ENCODE measurements around the gene TOMM34.
A peak's percentile ranks its signal among the peaks of the same experiment; 100 is the strongest.

The TOMM34 gene

DNA sequence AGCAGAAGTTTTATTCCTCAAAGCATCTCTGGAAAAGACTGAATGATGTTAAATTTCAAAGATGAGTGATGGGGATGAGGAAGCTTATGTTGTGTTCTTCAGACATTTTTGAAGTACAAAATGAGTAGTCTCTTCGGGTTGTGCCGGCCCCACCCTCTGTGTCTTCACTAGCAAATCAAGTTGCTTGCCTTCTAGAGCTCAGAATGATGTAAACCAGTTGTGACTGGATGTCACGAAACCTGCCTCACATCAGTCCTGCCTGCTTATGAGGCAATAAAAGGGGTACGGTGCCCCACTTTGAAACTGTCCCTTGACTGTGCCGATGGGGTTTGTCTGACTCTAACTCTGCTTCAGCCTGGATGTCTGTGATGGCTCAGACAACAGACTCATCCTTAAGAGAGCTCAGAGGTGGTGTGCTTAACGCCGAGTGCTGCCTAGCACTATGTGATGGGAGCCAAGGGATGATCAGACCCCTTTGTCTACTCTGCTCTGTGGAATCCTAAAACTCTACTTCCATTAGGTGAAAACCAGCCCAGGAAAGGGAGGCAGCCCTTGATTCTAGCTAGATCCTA lies 19.0 kb downstream of the TOMM34 start:
- Mint-ChIP-seq H3K36me3 (ENCODE audit: insufficient read depth) (peaks cover 41% of the 10 kb centered on the region), H3K27me3 (no peaks in the 10 kb centered on the region), H3K9me3 (no peaks in the 10 kb centered on the region), H3K27ac (ENCODE audit: low read depth) (peak overlapping the region; percentile 69), H3K4me1 (no peaks in the 10 kb centered on the region), H3K4me3 (no peak overlapping the region)
- ATAC-seq (replicated peaks; ENCODE audit: extremely low read depth, poor library complexity, severe bottlenecking) (no peak), DNase-seq (ENCODE audit: low spot score in 2 of 2) (no peak)

DNA sequence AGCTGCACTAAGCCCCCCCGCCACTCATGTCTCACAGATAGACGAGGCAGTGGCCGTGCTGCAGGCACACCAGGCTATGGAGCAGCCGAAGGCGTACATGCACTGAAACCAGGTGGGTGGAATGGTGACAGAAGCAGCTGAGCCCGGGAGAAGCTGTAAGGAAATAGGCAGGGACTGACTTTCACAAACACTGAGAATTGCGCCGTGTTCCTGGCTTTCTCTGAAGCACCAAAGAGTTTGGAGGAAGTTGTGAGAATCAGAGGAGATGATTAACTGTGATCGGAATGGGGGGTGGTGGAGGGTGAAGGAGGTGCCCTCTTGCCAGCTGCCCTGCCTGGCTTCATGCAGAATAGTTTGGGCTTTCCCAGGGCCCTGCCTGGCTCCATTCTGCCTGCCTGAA lies 21.6 kb downstream of the TOMM34 start:
- Mint-ChIP-seq H3K9me3 (no peaks in the 10 kb centered on the region), H3K36me3 (ENCODE audit: insufficient read depth) (peaks cover 27% of the 10 kb centered on the region), H3K4me3 (no peak overlapping the region), H3K27ac (ENCODE audit: low read depth) (no peak overlapping the region), H3K27me3 (no peaks in the 10 kb centered on the region), H3K4me1 (no peaks in the 10 kb centered on the region)
- no peak for DNase-seq (ENCODE audit: low spot score in 2 of 2)
- ATAC-seq (replicated peaks; ENCODE audit: extremely low read depth, poor library complexity, severe bottlenecking), result no peak

DNA sequence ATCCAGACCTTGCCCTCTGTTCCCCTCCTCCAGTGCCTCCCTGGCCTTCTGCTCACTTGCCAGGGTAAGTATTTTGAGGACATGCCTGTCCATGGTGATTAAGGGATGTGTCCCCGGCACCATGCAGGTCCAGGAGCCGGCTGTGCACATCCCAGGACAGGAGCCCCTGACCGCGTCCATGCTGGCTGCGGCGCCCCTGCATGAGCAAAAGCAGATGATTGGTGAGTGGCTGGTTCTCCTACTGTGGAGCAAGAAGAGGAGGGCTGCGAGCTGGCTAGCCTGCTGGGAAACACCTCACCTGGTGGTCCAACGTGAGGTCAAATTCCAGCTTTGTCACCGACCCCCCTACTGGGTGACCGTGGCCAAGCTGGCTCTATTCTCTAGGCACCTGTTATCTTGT lies 23.7 kb downstream of the TOMM34 start:
- Mint-ChIP-seq H3K27me3 (no peaks in the 10 kb centered on the region), H3K4me3 (no peak overlapping the region), H3K27ac (ENCODE audit: low read depth) (no peak overlapping the region), H3K9me3 (no peaks in the 10 kb centered on the region), H3K4me1 (no peaks in the 10 kb centered on the region), H3K36me3 (ENCODE audit: insufficient read depth) (peaks cover 11% of the 10 kb centered on the region)
- ATAC-seq (replicated peaks; ENCODE audit: extremely low read depth, poor library complexity, severe bottlenecking) (no peak), DNase-seq (ENCODE audit: low spot score in 2 of 2) (no peak)

DNA sequence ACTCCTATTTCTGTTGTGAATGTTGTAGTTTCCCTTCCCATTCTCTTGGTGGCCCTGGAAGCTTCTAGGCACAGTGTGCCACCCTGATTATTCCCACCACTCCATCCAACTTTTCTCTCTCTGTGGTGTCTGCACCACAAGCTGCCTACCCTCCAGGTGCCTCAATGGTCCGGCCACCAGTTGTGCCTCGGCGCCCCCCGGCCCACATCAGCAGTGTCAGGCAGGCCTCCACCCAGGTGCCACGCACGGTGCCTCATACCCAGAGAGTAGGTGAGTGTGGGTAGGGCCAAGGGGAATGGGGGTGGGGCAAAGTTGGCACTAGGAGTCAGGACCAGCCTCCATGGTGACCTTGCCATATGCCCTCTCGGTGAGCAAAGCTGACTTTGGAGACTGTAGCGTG lies 27.3 kb downstream of the TOMM34 start:
- DNase-seq (ENCODE audit: low spot score in 2 of 2) (no peak), ATAC-seq (replicated peaks; ENCODE audit: extremely low read depth, poor library complexity, severe bottlenecking) (no peak)
- Mint-ChIP-seq H3K27ac (ENCODE audit: low read depth) (no peak overlapping the region), H3K27me3 (no peaks in the 10 kb centered on the region), H3K4me1 (no peaks in the 10 kb centered on the region), H3K36me3 (ENCODE audit: insufficient read depth) (peaks cover 2% of the 10 kb centered on the region), H3K4me3 (no peak overlapping the region), H3K9me3 (no peaks in the 10 kb centered on the region)

DNA sequence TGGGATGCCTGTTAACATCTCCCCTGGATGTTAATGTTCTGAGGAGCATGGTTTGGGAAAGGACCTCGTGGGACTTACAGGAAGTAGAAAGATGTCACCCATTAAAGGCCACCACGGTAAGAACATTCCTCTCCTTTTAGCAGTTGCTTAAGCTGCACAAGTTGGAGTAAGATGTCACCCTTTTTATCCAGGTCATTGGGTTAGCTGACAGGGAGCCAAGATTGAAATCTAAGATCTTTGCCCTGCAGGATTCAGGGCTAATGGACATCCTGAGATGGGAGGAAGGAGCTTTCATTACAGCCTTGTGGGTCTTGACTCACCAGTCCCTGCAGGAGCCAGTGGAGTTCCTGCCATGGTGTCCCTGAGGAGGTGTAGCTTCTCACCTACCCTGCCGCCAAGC lies 28.3 kb downstream of the TOMM34 start:
- no peak for DNase-seq (ENCODE audit: low spot score in 2 of 2)
- no peaks in the 10 kb centered on the region for H3K9me3 Mint-ChIP-seq
- no peak overlapping the region for H3K27ac Mint-ChIP-seq (ENCODE audit: low read depth)
- H3K4me3 Mint-ChIP-seq, result no peak overlapping the region
- no peak for ATAC-seq (replicated peaks; ENCODE audit: extremely low read depth, poor library complexity, severe bottlenecking)
- no peaks in the 10 kb centered on the region for H3K4me1 Mint-ChIP-seq
- peaks cover 2% of the 10 kb centered on the region for H3K36me3 Mint-ChIP-seq (ENCODE audit: insufficient read depth)
- H3K27me3 Mint-ChIP-seq, result no peaks in the 10 kb centered on the region

DNA sequence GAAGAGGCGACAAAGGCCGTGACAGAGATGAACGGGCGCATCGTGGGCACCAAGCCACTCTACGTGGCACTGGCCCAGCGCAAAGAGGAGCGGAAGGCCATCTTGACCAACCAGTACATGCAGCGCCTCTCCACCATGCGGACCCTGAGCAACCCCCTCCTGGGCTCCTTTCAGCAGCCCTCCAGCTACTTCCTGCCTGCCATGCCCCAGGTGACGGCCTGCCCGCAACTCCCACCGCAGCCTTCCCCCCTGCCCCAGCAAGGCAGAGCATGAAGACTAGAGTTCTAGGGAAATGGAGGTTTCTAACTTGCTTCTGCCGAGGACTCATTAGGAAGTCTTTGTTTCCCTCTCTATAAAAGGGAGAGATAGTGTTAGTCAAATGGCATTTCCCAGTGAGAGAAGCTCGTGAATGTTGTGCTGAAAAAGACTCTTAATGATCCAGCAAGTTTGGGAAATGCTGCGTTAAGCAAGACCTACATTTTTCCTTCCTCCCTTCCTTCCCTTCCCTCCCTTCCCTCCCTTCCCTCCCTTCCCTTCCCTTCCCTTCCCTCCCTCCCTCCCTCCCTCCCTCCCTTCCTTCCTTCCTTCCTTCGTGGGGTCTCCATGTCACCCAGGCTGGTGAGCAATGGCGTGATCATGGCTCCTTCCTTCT lies 29.6 kb downstream of the TOMM34 start:
- H3K36me3 Mint-ChIP-seq (ENCODE audit: insufficient read depth), result peaks cover 2% of the 10 kb centered on the region
- H3K4me3 Mint-ChIP-seq, result no peak overlapping the region
- no peaks in the 10 kb centered on the region for H3K27me3 Mint-ChIP-seq
- DNase-seq (ENCODE audit: low spot score in 2 of 2), result no peak
- no peak overlapping the region for H3K27ac Mint-ChIP-seq (ENCODE audit: low read depth)
- H3K4me1 Mint-ChIP-seq, result no peaks in the 10 kb centered on the region
- no peak for ATAC-seq (replicated peaks; ENCODE audit: extremely low read depth, poor library complexity, severe bottlenecking)
- no peaks in the 10 kb centered on the region for H3K9me3 Mint-ChIP-seq

DNA sequence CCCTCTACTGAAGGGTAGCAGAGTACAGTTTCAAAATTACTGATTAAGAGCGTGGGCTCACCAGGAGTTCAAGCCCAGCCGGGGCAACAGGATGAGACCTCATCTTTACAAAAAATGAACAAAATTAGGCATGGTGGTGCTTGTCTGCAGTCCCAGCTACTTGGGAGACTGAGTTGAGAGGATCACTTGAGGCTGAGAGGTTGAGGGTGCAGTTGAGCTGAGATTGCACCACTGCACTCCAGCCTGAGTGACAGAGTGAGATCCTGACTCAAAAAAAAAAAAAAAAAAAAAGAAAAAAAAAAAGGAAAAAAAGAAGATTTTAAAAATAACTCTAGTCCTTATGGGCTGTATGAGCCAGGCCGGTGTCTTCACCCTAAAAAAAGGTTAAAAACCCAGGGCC lies 31.6 kb downstream of the TOMM34 start:
- Mint-ChIP-seq H3K4me3 (no peak overlapping the region), H3K9me3 (no peaks in the 10 kb centered on the region), H3K36me3 (ENCODE audit: insufficient read depth) (peaks cover 2% of the 10 kb centered on the region), H3K4me1 (no peaks in the 10 kb centered on the region), H3K27ac (ENCODE audit: low read depth) (no peak overlapping the region), H3K27me3 (no peaks in the 10 kb centered on the region)
- no peak for DNase-seq (ENCODE audit: low spot score in 2 of 2)
- ATAC-seq (replicated peaks; ENCODE audit: extremely low read depth, poor library complexity, severe bottlenecking), result no peak

DNA sequence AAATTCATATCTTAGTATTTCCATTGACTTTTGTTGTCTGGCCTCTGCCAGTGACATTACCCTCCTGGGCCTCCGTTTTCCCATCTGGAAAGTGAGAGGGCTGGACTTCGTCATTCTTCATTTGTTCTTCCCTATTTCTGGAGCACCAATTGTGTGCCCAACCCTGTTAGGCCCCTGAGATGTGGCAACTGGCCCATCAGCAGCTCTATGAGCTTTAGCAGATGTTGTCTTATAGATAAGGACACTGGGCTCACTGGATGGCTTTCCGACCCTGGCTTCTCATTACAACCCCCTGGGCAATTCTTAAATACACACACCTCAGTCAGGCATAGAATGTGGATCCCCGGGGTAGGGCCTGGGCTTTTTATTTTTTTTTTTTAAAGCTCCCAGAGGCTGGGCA lies 35.7 kb downstream of the TOMM34 start:
- ATAC-seq (replicated peaks; ENCODE audit: extremely low read depth, poor library complexity, severe bottlenecking) (no peak), DNase-seq (ENCODE audit: low spot score in 2 of 2) (no peak)
- Mint-ChIP-seq H3K27ac (ENCODE audit: low read depth) (no peak overlapping the region), H3K36me3 (ENCODE audit: insufficient read depth) (peaks cover 4% of the 10 kb centered on the region), H3K27me3 (no peaks in the 10 kb centered on the region), H3K9me3 (no peaks in the 10 kb centered on the region), H3K4me3 (no peak overlapping the region), H3K4me1 (no peaks in the 10 kb centered on the region)

DNA sequence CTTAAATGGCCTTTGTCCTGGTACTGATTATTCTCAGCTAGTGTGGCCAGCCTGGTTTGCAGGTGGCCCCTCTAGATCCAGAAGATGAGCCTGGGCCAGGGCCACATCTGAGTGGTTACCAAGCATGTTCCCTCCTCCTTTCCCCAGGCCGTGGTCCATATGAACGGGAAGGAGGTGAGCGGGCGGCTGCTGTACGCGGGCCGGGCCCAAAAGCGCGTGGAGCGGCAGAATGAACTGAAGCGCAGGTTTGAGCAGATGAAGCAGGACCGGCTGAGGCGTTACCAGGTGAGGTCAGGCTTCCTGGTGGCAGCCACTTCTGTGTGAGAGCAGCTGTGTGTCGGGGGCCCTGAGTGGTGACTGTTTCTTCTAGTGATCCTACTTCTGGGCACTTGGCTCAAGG lies 38.8 kb downstream of the TOMM34 start:
- ATAC-seq (replicated peaks; ENCODE audit: extremely low read depth, poor library complexity, severe bottlenecking), result no peak
- Mint-ChIP-seq H3K4me3 (no peak overlapping the region), H3K27me3 (no peaks in the 10 kb centered on the region), H3K27ac (ENCODE audit: low read depth) (no peak overlapping the region), H3K9me3 (no peaks in the 10 kb centered on the region), H3K36me3 (ENCODE audit: insufficient read depth) (peaks cover 5% of the 10 kb centered on the region), H3K4me1 (no peaks in the 10 kb centered on the region)
- DNase-seq (ENCODE audit: low spot score in 2 of 2), result no peak

DNA sequence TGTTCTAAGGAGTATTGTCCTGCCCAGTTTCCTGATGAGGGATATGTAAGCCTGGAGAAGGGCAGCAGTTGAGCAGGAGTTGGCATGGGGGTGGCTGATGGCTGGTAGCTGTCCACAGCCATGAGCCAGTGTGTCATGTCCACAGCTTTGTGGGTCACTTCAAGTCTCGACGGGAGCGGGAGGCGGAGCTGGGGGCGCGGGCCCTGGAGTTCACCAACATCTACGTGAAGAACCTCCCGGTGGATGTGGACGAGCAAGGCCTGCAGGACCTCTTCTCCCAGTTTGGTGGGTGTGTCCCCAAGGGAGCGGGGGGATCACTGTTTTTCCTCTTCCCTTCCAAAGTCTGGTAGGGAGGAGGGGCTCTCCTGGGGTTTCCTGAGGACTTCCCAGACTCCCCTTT lies 41.4 kb downstream of the TOMM34 start:
- Mint-ChIP-seq H3K27ac (ENCODE audit: low read depth) (no peak overlapping the region), H3K9me3 (no peaks in the 10 kb centered on the region), H3K4me1 (no peaks in the 10 kb centered on the region), H3K36me3 (ENCODE audit: insufficient read depth) (peaks cover 5% of the 10 kb centered on the region), H3K27me3 (no peaks in the 10 kb centered on the region), H3K4me3 (no peak overlapping the region)
- ATAC-seq (replicated peaks; ENCODE audit: extremely low read depth, poor library complexity, severe bottlenecking), result no peak
- DNase-seq (ENCODE audit: low spot score in 2 of 2), result no peak

DNA sequence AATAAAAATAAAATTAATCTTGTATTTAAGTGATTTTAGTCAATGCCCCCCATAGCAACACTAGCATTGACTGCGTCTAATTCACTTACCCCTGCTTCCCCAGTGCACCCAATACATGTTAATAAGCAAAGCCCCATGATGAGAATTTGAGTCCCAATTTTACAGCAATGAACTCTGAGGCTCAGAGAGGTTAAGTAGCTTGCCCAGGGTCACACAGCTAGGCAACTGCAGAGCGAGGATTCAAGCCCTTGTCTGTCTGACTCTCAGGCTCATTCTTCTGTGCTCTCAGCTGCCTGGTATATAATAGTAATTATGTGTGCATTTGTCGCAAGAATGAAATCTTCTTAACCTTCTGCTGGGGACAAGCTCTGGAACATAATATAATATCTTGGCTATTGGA lies 41.9 kb downstream of the TOMM34 start:
- H3K4me1 Mint-ChIP-seq, result no peaks in the 10 kb centered on the region
- H3K27ac Mint-ChIP-seq (ENCODE audit: low read depth), result no peak overlapping the region
- H3K27me3 Mint-ChIP-seq, result no peaks in the 10 kb centered on the region
- H3K4me3 Mint-ChIP-seq, result no peak overlapping the region
- ATAC-seq (replicated peaks; ENCODE audit: extremely low read depth, poor library complexity, severe bottlenecking), result no peak
- no peaks in the 10 kb centered on the region for H3K9me3 Mint-ChIP-seq
- peaks cover 5% of the 10 kb centered on the region for H3K36me3 Mint-ChIP-seq (ENCODE audit: insufficient read depth)
- no peak for DNase-seq (ENCODE audit: low spot score in 2 of 2)

DNA sequence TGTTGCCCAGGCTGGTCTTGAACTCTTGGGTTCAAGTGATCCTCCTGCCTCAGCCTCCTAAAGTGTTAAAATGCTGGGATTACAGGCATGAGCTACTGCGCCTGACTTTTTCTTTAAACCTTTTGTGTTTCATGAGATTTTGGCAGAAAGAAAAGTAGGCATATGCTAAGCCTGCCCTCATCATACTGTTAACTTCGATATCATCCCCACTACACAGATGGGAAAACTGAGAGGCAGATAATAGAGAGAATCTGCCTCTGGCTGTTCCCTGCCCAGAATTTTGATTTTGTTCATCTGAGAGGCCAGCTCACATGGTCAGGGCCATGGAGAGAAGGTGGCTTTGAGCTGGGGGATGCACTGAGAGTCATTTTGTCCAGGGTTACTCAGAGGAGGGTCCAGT lies 42.8 kb downstream of the TOMM34 start:
- Mint-ChIP-seq H3K27me3 (no peaks in the 10 kb centered on the region), H3K4me1 (no peaks in the 10 kb centered on the region), H3K36me3 (ENCODE audit: insufficient read depth) (peaks cover 5% of the 10 kb centered on the region), H3K4me3 (no peak overlapping the region), H3K9me3 (no peaks in the 10 kb centered on the region), H3K27ac (ENCODE audit: low read depth) (no peak overlapping the region)
- ATAC-seq (replicated peaks; ENCODE audit: extremely low read depth, poor library complexity, severe bottlenecking), result no peak
- no peak for DNase-seq (ENCODE audit: low spot score in 2 of 2)

DNA sequence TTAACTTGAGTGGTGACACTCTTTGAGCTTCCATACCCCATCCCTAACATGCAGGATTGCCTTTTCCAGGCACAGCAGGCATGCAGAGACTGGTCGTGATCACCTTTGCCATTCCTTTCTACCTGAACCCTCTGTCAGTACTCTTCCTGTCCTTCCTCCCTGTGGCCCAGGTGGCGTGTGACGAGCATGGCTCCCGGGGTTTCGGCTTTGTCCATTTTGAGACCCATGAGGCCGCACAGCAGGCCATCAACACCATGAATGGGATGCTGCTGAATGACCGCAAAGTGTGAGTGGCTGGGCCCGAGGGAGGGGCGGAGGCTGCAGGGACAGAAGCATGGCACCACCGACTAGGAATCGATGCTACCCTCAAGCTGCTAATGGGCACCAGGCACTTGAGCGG lies 43.6 kb downstream of the TOMM34 start:
- peaks cover 5% of the 10 kb centered on the region for H3K36me3 Mint-ChIP-seq (ENCODE audit: insufficient read depth)
- no peaks in the 10 kb centered on the region for H3K4me1 Mint-ChIP-seq
- no peaks in the 10 kb centered on the region for H3K9me3 Mint-ChIP-seq
- no peaks in the 10 kb centered on the region for H3K27me3 Mint-ChIP-seq
- H3K4me3 Mint-ChIP-seq, result no peak overlapping the region
- DNase-seq (ENCODE audit: low spot score in 2 of 2) (no peak), ATAC-seq (replicated peaks; ENCODE audit: extremely low read depth, poor library complexity, severe bottlenecking) (no peak)
- H3K27ac Mint-ChIP-seq (ENCODE audit: low read depth), result no peak overlapping the region

All from central memory CD8-positive, alpha-beta T cell (primary cell).